HS-5 (cell line): ENCODE data around the gene ATP13A1.
"Not testable (repeated sequence)": the region's sequence is repeated elsewhere in the genome, so short reads cannot be mapped to it uniquely, and the experiment has no call there.

ENCODE experiments used
- DNase-seq: peaks from one replicate; pipeline ENCODE4 v3.0.0-alpha.2; 2012; ENCODE audit warnings: low read depth

Gene ATP13A1

DNA sequence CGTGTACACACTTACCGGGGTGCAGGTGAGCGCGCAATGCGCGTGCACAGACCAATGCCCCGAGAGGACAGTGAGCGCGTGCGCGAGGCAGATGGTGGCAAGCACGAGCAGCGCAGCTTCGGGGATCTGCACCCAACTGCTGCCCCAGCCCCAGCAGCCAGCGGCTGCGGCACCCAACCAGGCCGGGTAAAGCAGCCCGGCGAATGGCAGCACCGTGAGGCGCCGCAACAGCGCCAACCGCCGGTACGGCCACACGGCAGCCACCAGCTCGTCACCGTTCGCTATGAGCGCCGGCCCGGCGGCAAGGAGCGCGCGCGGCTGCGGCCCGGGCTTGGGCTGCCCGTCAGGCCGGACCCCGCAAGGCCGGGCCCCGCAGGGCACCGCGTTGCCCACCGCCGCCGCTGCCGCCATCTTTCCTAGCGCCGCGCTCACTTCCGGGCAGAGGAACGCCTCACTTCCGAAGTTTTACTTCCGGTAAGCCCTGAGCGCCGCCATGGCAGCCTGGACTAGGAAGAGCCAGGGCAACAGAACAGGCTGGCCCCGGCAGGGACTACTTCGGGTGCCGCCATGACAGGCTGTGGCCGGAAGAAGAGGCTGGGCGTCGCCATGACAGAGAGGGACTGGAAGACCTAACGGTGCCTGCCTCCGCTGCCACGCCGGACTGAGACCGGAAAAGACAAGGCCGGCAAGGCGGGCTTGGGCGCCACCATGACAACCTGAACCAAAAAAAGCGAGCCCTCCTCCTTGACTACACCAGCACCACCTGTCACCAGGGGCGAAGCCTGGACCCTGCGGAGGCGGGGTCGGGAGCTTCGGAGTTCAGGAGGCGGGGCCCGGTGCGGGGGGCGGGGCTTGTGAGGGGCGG, at the start of gene ATP13A1:
TSS of gene ATP13A1 (minus strand) at position 421 of the 865 bp plus-strand sequence. CDS start at position 411, 10 bp downstream.
- DNase-seq: peak; percentile 88

DNA sequence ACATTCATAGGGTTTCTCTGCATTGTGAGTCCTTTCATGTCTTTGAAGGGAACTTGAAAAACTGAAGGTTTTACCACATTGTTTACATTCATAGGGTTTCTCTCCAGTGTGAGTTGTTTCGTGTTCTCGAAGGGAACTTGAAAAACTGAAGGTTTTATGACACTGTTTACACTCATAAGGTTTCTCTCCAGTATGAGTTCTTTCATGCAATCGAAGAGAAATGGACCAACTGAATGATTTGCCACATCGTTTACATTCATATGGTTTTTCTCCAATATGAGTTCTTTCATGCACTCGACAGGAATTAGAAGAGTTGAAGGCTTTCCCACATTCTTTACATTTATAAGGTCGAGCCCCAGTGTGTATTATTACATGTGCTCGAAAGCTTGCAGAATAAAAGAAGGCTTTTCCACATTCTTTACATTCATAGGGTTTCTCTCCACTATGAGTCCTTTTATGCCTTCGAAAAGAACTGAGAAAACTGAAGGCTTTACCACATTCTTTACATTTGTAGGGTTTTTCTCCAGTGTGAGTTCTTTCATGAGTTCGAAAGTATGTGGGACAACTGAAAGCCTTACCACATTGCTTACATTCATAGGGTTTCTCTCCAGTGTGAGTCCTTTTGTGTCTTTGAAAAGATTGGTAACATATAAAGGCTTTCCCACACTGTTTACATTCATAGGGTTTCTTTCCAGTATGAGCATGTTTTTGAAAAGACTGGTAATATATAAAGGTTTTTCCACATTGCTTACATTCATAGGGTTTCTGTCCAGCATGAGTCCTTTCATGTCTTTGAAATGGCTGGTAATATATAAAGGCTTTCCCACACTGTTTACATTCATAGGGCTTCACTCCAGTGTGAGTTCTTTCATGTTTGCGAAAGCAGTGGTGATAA, 48.7 kb upstream of the ATP13A1 start:
- DNase-seq: no peak

DNA sequence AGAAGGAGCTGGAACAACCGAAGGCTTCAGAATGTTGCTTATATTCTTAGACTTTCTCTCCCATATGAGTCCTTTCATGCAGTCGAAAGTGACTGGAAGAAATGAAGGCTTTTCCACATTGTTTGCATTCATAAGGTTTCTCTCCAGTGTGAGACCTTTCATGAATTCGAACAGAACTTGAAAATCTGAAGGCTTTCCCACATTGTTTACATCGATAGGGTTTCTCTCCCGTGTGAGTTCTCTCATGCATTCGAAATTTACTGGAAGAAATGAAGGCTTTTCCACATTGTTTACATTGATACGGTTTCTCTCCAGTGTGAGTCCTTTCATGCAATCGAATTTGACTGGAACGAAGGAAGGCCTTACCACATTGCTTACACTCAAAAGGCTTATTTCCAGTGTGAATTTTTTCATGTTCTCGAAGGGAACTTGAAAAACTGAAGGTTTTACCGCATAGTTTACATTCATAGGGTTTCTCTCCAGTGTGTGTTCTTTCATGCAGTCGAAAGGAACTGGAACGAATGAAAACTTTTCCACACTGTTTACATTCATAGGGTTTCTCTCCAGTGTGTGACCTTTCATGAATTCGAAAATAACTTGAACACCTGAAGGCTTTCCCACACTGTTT, 47.9 kb upstream of the ATP13A1 start:
- DNase-seq: no peak

DNA sequence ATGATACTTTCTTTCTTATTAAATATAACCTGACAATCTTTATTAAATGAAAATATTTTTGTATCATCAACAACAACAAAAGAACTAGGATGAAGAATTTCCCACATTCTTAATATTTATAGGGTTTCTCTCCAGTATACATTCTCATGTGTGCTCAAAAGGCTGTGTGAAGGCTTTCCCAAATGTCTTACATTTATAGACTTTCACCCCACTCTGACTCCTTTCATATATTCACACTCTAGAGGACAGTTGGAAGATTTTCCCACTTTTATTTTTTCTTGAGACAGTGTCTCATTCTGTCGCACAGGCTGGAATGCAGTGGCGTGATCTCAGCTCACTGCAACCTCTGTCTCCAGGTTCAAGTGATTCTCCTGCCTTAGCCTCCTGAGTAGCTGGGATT, 47.0 kb upstream of the ATP13A1 start:
- DNase-seq: no peak

DNA sequence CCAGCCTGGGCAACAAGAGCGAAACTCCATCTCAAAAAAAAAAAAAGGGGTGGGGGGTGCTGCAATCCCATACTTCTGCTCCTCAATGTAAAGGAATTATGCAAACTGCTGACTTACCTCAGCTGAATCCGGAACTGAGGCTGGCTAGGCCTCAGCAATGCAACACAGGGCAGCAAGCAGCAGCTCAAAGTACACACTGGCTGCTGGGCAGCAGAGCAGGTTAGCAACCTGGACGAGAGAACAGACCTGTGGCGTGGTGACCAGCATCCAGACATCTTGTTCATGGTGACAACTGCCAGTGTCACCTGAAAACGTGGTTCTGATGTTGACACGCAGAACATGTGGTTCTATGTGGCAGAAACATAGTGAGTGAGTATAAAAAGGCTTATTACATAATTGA, 41.4 kb upstream of the ATP13A1 start:
- DNase-seq: no peak

DNA sequence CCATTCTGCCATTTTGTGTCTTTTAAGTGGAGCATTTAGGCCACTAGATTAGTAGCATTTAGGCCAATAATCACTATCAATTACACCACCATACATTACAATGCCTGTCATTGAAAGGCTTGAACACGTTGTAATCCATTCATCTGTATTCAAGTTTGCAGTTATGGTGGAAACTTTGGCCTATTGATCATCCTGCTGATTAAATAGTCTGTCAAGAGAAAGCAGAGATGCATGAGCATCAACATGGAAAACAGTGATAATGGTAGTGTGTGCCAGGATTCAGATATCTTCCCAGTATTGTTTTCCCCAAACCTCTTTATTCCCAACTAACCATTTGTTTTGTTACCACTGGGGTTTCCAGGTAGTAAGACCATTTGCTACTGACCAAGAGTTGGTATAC, 37.0 kb upstream of the ATP13A1 start:
- not testable (repeated sequence) for DNase-seq

DNA sequence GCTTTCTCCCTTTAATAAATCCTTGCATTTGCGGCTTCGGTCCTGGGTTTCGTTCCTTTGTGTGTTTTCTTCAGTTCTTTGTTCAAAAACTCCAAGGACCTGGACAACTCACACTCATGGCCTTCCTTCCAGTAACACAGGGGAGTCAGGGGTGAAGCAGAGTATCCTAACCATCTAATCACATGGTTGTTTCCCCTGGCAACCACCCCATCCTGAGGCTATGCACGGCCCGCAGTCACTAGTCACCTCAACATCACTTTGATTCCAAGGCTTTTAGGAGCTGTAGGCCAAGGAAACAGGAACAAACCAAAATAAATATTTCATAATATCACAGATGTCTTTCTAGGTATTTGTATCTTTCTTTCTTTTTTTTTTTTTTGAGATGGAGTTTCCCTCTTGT, 34.1 kb upstream of the ATP13A1 start:
- DNase-seq: no peak

DNA sequence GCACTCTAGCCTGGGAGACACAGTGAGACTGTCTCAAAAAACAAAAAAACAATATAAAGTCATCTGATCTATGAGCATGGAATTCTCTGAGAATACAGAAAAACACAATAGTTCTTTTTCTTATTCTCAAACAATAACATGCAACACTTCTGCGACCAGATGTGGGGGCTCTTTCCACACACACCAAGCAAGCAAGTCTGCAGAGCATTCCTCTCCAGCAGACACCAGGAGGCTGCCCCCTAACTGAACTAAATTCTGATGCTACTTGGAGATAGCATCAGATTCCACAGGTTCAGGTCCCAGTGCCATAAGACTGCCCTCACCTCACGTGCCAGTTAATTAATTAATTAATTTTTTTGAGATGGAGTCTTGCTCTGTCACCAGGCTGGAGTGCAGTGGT, 32.9 kb upstream of the ATP13A1 start:
- no peak for DNase-seq

DNA sequence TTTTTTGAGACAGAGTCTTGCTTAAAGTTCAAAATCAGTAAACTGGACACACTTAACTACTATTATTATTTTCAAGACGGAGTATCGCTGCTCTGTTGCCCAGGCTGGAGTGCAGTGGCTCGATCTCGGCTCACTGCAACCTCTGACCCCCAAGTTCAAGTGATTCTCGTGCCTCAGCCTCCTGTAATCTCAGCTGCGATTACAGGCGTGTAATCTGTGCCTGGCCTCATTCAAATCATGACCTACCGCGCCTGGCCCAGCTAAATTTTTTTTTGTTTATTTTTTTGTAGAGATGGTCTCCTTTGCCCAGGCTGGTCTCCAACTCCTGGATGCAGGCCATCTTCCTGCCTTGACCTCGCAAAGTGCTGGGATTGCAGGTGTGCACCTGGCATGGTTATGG, 28.2 kb upstream of the ATP13A1 start:
- no peak for DNase-seq

DNA sequence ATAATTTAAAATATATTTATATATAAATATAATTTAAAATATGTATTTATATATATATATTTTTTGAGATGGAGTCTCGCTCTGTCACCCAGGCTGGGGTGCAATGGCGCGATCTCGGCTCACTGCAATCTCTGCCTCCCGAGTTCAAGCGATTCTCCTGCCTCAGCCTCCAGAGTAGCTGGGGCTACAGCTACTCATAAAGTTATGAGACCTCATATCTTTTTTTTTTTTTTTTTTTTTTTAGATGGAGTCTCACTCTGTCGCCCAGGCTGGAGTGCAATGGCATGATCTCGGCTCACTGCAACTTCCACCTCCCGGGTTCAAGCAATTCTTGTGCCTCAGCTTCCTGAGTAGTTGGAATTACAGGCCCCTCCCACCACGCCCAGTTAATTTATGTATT, 25.5 kb upstream of the ATP13A1 start:
- not testable (repeated sequence) for DNase-seq

DNA sequence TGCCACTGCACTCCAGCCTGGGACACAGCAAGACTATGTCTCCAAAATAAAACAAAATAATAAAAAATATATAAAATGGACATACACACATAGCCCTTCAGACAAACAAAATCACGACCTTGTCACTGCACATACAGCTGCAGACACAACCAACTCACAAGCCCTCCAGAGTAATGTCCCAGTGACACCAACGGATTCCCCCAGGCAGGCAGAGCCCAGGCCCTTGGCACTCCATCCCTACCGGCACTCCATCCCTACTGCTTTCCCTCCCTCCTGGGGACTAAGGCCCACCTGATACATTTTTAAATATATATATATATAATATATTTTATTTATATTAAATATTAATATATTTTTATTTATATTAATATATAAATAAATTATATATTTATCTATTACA, 23.6 kb upstream of the ATP13A1 start:
- DNase-seq: no peak

DNA sequence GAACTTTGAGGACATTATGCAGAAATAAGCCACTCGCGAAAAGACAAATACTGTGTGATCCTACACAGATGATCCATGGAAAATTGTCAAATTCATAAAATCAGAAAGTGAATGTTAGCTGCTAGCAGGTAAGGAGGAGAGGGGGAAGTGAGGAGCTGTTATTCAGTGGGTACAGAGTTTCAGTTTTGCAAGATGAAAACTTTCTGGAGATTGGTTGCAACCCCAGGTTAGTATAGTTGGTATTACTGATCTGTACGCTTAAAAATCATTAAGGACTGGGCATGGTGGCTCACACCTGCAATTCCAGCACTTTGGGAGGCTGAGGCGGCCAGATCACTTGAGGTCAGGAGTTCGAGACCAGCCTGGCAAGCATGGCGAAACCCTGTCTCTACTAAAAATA, 23.1 kb upstream of the ATP13A1 start:
- no peak for DNase-seq

DNA sequence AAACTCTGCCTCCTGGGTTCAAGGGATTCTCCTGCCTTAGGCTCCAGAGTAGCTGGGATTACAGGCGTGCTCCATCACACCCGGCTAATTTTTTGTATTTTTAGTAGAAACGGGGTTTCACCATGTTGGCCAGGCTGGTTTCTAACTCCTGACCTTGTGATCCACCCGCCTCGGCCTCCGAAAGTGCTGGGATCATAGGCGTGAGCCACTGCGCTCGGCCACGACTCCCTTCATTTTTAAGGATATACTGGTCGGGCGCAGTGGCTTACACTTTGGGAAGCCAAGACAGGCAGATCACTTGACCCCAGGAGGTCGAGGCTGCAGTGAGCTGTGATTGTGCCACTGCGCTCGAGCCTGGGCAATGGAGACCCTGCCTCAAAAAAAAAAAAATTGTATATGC, 22.6 kb upstream of the ATP13A1 start:
- DNase-seq: not testable (repeated sequence)

DNA sequence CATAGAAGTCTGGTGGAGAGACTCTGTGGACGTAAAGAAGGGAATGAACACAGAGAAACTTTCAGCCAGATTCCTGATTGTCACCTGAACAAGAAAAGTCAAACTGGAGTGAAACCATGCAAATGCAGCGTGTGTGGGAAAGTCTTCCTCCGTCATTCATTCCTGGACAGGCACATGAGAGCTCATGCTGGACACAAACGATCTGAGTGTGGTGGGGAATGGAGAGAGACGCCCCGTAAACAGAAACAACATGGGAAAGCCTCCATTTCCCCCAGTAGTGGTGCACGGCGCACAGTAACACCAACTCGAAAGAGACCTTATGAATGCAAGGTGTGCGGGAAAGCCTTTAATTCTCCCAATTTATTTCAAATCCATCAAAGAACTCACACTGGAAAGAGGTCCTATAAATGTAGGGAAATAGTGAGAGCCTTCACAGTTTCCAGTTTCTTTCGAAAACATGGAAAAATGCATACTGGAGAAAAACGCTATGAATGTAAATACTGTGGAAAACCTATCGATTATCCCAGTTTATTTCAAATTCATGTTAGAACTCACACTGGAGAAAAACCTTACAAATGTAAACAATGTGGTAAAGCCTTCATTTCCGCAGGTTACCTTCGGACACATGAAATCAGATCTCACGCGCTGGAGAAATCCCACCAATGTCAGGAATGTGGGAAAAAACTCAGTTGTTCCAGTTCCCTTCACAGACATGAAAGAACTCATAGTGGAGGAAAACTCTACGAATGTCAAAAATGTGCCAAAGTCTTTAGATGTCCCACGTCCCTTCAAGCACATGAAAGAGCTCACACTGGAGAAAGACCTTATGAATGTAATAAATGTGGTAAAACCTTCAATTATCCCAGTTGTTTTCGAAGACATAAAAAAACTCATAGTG, 15.9 kb upstream of the ATP13A1 start:
- no peak for DNase-seq

DNA sequence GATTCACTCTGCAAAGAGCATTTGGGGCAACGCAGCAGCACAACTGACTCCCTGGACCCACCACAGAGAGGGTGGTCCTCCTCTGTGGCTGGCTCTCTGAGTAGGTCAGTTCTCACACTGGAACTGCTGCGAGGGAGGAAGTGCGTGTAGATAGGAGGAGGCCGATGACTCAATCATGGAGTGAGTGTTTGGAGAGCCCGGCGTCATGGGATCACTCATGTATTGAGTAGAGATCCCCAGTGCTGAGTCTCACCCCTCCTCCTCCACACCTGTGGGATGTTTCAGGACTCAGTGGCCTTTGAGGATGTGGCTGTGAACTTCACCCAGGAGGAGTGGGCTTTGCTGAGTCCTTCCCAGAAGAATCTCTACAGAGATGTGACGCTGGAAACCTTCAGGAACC, 14.1 kb upstream of the ATP13A1 start:
- no peak for DNase-seq

DNA sequence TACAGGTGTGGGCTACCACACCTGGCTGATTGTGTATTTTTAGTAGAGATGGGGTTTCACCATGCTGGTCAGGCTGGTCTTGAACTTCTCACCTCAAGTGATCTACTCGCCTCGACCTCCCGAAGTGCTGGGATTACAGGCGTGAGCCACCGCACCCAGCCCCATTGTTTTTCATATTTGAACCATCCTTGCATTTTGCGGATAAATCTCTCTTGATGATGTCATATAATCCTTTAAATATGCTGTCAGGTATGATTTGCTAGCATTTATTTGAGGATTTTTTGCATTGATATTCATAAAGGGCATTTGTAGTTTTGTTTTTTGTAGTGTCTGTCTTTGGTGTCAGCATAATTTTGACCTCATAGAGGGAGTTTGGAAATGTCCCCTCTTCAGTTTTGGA, 10.8 kb upstream of the ATP13A1 start:
- DNase-seq: no peak

DNA sequence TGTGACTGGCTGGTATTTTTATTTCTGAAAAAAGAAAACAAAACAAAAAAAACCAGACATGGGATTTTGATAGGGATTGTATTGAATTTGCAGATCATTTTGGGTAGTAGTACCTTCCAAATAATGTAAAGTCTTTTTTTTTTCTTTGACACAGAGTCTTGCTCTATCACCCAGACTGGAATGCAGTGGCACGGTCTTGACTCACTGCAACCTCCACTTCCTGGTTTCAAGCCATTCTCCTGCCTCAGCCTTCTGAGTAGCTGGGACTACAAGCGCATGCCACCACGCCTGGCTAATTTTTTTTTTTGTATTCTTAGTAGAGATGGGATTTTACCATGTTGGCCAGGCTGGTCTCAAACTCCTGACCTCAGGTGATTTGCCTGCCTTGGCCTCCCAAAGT, 9.3 kb upstream of the ATP13A1 start:
- DNase-seq: no peak

DNA sequence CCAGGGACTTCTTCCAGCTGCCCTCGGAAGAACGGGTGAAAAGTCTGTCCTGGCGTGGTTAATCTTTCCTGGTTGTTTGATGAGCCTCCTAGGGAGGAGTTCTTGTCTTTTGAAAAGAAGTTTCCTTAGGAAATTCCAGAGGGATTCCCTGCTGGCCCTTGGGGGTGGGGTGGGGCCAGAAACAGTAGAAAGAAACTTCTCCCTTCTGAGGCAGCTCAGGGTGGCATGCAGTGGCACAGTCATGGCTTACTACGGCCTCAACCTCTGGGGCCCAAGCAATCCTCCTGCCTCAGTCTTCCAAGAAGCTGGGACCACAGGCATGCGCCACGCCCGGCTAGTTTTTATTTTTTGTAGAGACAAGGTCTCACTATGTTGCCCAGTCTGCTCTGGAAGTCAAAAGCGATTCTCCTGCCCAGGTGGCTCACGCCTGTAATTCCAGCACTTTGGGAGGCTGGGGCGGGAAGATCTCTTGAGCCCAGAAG, 6.6 kb upstream of the ATP13A1 start:
- DNase-seq: no peak

DNA sequence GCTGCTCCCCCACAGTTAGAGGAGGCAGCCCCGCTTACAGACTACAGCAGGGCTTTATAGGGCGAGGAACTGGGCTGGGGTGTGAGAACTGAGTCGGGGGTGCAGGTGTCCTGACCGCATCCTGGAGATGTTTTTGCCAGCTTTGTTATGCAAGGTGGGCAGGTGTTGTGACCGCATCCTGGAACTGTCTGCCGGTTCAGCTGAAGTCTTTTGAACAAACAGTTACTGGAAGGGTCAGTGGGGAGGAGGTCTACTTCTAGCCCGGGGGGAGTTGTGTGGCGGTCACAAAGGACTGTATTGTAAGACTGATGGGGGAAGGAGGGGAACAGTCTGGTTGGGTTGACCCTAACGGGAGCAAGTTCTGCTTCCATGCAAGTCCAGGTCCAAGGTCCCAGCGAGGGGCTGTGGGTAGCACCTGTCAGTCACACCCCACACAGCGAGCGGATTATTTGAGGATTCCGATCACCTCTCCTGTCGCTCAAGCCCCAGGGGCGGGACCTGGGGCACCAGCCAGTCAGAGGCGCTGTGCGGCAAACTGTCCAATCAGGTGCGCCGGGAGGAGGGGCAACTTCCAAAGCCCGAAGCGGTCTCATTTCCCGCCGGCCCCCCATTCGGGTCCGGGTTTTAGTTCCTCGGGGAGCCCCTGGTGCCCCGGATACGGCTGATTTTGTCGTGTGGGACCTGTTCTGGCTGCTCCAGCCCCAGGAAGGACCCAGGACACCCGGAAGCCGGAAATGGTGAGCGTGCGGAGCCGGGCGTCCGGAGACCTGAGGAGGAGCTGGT, 4.9 kb upstream of the ATP13A1 start, which contains the start of gene ZNF101:
TSS of gene ZNF101 (plus strand) at position 610 of the 783 bp plus-strand sequence. CDS start at position 735, 125 bp downstream.
- peak; percentile 64 for DNase-seq

DNA sequence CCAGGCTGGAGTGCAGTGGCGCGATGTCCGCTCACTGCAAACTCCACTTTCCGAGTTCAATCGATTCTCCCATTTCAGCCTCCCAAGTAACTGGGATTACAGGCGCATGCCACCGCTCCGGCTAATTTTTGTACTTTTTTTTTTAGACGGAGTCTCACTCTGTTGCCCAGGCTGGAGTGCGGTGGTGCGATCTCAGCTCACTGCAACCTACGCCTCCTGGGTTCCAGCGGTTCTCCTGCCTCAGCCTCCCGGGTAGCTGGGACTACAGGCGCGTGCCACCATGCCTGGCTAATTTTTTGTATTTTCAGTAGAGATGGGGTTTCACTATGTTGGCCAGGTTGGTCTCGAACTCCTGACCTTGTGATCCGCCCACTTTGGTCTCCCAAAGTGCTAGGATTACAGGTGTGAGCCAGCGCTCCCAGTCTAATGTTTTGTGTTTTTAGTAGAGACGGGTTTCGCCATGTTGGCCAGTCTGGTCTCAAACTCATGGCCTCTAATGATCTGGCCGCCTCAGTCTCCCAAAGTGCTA, 2.0 kb upstream of the ATP13A1 start:
- not testable (repeated sequence) for DNase-seq
